ENCODE data around the gene PIK3C2G.

The PIK3C2G gene

DNA sequence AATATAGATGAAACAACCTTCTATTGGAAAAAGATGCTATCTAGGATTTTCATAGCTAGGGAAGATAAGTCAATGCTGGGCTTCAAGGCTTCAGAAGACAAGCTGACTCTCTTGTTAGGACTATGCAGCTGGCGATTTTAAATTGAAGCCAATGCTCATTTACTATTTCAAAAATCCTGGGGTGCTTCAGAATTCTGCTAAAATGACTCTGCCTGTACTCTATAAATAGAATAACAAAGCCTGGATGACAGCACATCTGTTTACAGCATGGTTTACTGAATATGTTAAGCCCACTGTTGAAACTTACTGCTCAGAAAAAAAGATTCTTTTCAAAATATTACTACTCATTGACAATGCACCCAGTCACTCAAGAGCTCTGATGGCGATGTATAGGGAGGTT is 155.1 kb downstream of the PIK3C2G start:
- Histone ChIP-seq H3K79me2 (ENCODE audit: insufficient read depth, low read depth) (no peaks in the 10 kb centered on the region), H3K36me3 (ENCODE audit: insufficient read depth) (no peaks in the 10 kb centered on the region), H4K20me1 (ENCODE audit: insufficient read depth) (no peaks in the 10 kb centered on the region), H3K4me2 (no peak overlapping the region), H3K4me1 (ENCODE audit: low read depth, poor library complexity, severe bottlenecking) (no peaks in the 10 kb centered on the region), H3K27ac (no peak overlapping the region), H3K9ac (no peak overlapping the region), H3K4me3 (IDR thresholded peaks at IDR 0.05; ENCODE audit: insufficient read depth, low read depth, low read length) (no peak overlapping the region), H2AFZ (ENCODE audit: low read depth) (no peak overlapping the region), H3K27me3 (ENCODE audit: insufficient read depth, low read depth) (no peaks in the 10 kb centered on the region)
- TF ChIP-seq, protein P1, sequence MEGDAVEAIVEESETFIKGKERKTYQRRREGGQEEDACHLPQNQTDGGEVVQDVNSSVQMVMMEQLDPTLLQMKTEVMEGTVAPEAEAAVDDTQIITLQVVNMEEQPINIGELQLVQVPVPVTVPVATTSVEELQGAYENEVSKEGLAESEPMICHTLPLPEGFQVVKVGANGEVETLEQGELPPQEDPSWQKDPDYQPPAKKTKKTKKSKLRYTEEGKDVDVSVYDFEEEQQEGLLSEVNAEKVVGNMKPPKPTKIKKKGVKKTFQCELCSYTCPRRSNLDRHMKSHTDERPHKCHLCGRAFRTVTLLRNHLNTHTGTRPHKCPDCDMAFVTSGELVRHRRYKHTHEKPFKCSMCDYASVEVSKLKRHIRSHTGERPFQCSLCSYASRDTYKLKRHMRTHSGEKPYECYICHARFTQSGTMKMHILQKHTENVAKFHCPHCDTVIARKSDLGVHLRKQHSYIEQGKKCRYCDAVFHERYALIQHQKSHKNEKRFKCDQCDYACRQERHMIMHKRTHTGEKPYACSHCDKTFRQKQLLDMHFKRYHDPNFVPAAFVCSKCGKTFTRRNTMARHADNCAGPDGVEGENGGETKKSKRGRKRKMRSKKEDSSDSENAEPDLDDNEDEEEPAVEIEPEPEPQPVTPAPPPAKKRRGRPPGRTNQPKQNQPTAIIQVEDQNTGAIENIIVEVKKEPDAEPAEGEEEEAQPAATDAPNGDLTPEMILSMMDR (conservative IDR thresholded peaks at IDR 0.05; ENCODE audit: low read depth, low read length), result no peak

GRCh38 chr12:18419311-18419710 is 158.0 kb downstream of the PIK3C2G start:
- TF ChIP-seq, protein P1 (conservative IDR thresholded peaks at IDR 0.05; ENCODE audit: low read depth, low read length), result no peak
- no peak overlapping the region for H3K4me2 ChIP-seq
- no peaks in the 10 kb centered on the region for H3K36me3 ChIP-seq (ENCODE audit: insufficient read depth)
- no peaks in the 10 kb centered on the region for H4K20me1 ChIP-seq (ENCODE audit: insufficient read depth)
- no peaks in the 10 kb centered on the region for H3K27me3 ChIP-seq (ENCODE audit: insufficient read depth, low read depth)
- H3K79me2 ChIP-seq (ENCODE audit: insufficient read depth, low read depth), result no peaks in the 10 kb centered on the region
- no peak overlapping the region for H3K27ac ChIP-seq
- no peak overlapping the region for H3K9ac ChIP-seq
- no peak overlapping the region for H2AFZ ChIP-seq (ENCODE audit: low read depth)
- no peaks in the 10 kb centered on the region for H3K4me1 ChIP-seq (ENCODE audit: low read depth, poor library complexity, severe bottlenecking)
- no peak overlapping the region for H3K4me3 ChIP-seq (IDR thresholded peaks at IDR 0.05; ENCODE audit: insufficient read depth, low read depth, low read length)

DNA sequence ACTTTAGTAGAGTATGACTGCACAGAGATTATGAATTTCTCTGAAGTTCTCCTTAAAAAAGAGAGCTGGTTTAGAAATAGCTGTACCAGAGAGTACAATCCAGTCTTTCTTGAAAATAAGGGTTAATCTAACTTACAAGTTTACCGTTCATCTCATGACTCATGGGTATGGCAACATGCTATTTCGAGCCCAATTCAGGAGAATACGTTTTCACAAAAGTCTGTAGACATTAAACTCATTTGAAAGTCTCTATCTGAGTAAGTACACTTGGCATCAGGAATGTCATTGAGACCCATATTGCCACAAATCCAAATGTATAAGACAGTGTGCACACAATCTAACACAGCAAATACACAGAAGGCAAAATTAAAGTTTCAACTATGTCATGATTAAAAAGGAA is 160.5 kb downstream of the PIK3C2G start:
- H3K4me3 ChIP-seq (IDR thresholded peaks at IDR 0.05; ENCODE audit: insufficient read depth, low read depth, low read length), result no peak overlapping the region
- no peak overlapping the region for H2AFZ ChIP-seq (ENCODE audit: low read depth)
- H3K27me3 ChIP-seq (ENCODE audit: insufficient read depth, low read depth), result no peaks in the 10 kb centered on the region
- H3K4me1 ChIP-seq (ENCODE audit: low read depth, poor library complexity, severe bottlenecking), result no peaks in the 10 kb centered on the region
- no peak overlapping the region for H3K9ac ChIP-seq
- H3K36me3 ChIP-seq (ENCODE audit: insufficient read depth), result no peaks in the 10 kb centered on the region
- H3K4me2 ChIP-seq, result no peak overlapping the region
- H3K27ac ChIP-seq, result no peak overlapping the region
- no peaks in the 10 kb centered on the region for H4K20me1 ChIP-seq (ENCODE audit: insufficient read depth)
- TF ChIP-seq, protein P1 (conservative IDR thresholded peaks at IDR 0.05; ENCODE audit: low read depth, low read length), result no peak
- no peaks in the 10 kb centered on the region for H3K79me2 ChIP-seq (ENCODE audit: insufficient read depth, low read depth)

GRCh38 chr12:18422871-18423270 is 161.6 kb downstream of the PIK3C2G start:
- no peak overlapping the region for H3K9ac ChIP-seq
- H3K4me2 ChIP-seq, result no peak overlapping the region
- no peaks in the 10 kb centered on the region for H3K27me3 ChIP-seq (ENCODE audit: insufficient read depth, low read depth)
- H3K36me3 ChIP-seq (ENCODE audit: insufficient read depth), result no peaks in the 10 kb centered on the region
- H3K27ac ChIP-seq, result no peak overlapping the region
- H2AFZ ChIP-seq (ENCODE audit: low read depth), result no peak overlapping the region
- TF ChIP-seq, protein P1 (conservative IDR thresholded peaks at IDR 0.05; ENCODE audit: low read depth, low read length), result no peak
- H3K79me2 ChIP-seq (ENCODE audit: insufficient read depth, low read depth), result no peaks in the 10 kb centered on the region
- H4K20me1 ChIP-seq (ENCODE audit: insufficient read depth), result no peaks in the 10 kb centered on the region
- H3K4me3 ChIP-seq (IDR thresholded peaks at IDR 0.05; ENCODE audit: insufficient read depth, low read depth, low read length), result no peak overlapping the region
- H3K4me1 ChIP-seq (ENCODE audit: low read depth, poor library complexity, severe bottlenecking), result no peaks in the 10 kb centered on the region

Measured in KMS-11 (cell line).